NCI-H2107 (cell line): Measurements from ENCODE around the gene IL21R.

Experiments
- DNase-seq: peaks from one replicate; lab custom pipeline; 2025; lab: John Stamatoyannopoulos, UW

The IL21R gene

DNA sequence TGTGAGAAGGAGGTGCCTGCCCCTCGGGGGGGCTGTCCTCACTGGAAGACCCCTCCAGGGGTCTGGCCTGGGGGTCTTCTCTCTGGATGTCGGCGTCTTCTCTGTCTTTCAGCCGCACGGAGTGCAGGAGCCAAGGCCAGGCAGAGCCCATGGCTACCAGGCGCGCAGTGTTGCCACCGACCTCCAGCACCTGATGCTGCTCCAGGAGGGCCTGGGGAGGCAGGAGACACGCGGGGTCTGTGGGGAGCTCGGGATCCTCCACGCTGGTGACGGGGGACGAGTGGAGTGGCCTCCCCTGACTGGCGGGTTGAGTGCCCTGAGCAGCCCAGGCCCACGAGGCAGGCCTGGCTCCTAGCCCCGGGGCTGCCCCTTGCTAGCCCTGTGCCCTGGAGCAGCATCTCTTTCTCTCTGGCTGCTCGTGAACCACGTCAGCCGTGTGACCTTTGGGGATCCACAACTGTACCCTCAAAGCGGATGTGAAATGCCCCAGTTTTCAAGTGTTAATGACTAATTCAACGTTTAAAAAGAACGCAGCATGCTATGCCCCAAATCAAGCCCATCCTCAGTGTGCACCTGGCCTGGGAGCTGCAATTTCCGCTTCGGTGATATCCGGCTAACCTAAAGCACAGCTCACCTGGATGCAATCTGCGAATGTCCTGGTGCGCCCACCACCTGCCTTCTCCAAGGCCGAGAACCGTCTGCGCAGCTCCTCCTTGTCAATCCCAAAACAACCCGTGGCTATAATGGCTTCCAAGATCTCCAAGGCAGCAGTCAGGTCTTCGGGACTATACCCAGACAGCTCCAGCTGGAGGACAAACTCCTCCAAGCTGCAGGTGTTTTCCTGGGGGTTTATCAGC lies 62.9 kb downstream of the IL21R start:
- DNase-seq, result no peak

- DNase-seq, result no peak
Measured at GRCh38 chr16:27465483-27465879, 63.5 kb downstream of the IL21R start.

DNA sequence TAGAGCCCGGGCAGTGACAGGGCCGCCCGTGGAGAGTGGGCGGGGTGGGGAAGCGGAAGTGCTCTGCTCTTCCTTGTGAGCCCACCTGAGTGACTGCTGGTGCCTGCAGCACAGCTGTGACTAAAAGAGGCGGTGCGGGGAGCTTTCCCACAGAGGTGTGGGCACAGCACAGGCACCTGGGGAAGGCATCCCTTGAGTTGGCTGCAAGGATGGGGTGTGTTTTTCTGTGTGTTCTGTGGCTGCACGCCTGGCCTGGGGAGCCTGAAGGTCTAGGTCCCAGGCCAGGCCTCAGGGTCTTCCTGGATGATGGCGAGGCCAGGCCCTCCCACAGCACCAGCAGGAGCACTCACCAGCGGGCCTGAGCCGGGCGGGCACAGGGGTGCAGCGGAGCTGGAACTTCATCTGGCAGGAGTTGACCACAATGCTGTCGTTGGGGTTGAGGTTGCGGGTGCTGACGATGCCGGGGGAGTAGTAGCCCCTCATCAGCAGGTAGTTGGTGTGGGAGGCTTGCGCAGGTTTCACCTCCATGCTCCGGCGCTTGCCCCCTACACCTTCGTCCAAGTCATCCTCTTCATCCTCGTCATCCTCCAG lies 67.1 kb downstream of the IL21R start:
- no peak for DNase-seq

DNA sequence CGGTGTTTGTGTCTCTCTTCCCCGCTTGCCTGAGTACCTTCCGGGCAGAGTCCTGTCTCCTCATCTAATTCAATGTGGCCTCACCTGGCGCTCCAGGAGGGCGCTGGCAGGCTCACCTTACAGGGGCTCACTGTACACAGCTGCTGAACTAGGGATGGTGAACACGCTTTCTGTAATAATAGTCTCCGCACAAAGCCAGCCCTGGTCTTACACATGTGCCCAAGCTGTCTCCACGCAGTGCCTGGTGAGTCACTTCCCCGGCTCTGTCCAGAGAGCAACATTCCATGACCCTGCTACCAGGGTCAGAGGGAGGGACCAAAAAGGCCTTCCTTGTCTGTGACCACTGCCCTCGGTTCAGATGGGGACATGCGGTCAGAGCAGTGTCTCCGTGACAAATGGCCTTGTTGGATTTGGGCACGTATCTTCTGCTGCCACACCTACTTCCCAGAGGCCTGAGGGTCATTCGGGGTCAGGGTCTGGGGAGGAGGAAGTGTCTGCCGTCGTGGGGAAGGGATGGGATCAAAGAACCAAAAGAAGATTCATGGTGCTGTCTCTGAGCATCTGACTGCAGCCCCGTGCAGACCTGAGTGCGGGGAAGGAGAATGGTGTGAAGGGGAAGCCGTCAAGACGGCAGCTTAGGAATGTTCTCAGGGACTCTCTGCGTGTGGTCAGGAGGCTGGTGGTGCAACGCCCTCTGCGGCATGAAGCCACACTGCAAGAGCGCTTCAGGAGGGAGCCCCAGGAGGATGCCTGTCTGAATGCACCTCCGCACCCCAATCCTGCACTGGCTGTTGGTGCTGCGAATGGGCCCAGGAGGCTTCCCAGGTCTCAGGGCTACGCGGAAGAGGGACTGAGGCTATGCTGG lies 68.8 kb downstream of the IL21R start:
- no peak for DNase-seq

- DNase-seq, result no peak
Measured at GRCh38 chr16:27471661-27472060, 69.7 kb downstream of the IL21R start.

GRCh38 chr16:27472091-27473020 lies 70.4 kb downstream of the IL21R start:
- DNase-seq, result no peak

GRCh38 chr16:27473101-27473900 lies 71.3 kb downstream of the IL21R start:
- DNase-seq, result no peak

GRCh38 chr16:27474041-27474440 lies 72.1 kb downstream of the IL21R start:
- DNase-seq, result no peak

DNA sequence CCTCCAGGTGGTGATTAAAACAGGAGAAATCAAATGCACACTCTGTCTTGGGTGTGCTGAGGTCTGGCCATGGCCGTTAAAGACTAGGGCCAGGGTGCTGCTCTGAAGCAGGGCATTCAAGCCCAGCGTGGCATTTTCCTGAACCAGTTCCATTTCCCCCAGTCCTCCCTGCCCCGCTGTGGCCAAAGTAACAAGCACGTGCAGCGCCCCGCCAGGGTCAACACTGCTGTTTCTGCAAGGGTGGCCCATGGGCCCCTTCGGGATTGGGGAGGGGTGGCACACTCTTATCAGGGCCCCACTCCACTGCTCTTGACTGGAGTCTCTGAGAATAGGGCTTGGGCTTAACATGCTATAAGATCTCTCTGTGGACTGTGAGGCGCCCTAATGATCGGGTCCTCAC lies 72.9 kb downstream of the IL21R start:
- no peak for DNase-seq

GRCh38 chr16:27475561-27475960 lies 73.6 kb downstream of the IL21R start:
- no peak for DNase-seq

DNA sequence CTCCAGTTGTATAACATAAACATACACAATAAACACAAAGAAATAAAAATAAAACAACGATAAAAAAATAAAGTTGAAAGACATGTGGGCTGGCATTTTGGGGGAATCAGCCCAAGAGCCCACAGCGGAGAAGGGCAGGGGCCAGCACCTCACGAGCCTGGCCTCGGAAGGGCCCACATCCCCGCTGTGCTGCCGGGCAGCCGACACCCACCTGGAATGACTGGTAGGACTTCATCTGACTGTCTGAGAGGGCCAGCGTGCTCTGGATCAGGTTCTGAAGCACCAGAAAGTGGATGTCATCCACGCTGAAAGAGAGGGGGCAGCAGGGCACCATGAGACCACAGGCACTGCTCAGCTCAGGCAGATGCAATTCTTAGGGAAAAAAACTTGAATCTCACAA lies 74.3 kb downstream of the IL21R start:
- no peak for DNase-seq

- no peak for DNase-seq
Measured at GRCh38 chr16:27480761-27481160, 78.8 kb downstream of the IL21R start.

DNA sequence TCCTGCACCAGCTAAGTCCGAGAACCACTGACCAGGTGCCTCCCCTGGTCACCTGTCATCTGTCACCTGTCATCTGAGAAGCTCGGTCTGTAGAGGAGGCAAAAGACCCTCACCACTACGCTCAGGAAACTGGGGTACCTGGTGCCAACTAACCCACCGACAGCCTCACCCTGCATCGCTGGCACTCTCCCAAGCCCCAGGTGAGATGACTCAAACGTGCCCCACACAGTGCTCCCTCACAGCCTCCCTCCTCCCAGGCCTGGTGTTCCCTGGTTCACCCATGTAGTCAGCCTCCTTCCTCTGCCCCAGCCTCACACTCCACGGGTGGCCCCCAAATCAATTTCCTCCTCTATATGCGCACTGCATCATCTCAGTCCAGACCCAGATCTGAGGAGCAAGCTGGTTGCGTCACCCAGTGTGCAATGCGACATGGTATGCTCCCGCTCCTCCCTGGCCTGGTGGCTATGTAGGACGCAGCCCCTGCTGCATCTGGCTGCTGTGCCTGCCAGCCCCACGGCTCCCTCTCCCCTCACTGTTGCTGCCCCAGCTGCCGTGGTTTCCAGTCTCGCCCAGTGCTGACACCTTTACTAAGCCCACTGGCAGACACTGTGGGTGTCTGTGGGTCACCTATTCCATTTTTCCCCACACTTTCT lies 79.4 kb downstream of the IL21R start:
- DNase-seq, result no peak

DNA sequence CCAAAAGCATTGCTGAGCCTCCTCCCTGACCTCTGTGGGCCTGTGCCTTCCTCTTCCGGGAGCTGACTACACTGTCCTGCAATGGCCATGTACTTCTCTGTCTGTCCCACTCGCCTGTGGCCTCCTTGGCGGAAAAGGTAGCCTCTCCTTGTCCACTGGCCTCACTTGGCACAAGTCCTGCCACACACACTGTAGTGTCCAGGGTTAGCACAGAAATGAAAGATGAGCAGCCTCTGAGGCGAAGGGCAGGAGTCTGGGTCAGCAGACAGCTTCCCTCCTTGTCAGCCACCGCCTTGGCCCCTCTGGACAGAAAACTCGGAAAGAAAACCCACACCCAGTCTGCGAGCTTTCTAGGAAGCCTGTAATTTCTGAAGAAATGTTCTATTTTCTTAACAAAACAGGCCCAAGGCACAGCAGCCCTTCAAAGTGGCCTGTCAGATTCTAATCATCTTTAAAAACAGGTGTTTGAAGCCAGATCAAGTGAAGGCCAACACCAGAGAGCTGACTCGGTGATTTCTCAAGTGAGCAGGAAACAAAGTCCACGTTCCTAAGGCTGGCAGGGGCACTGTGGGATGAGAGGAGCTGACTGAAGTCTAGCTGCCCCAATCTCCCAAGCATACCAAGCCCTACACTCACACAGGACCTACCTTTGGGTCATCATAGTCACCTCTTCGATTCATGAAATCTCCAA lies 80.6 kb downstream of the IL21R start:
- DNase-seq, result no peak

GRCh38 chr16:27483088-27483437 lies 81.1 kb downstream of the IL21R start:
- no peak for DNase-seq

DNA sequence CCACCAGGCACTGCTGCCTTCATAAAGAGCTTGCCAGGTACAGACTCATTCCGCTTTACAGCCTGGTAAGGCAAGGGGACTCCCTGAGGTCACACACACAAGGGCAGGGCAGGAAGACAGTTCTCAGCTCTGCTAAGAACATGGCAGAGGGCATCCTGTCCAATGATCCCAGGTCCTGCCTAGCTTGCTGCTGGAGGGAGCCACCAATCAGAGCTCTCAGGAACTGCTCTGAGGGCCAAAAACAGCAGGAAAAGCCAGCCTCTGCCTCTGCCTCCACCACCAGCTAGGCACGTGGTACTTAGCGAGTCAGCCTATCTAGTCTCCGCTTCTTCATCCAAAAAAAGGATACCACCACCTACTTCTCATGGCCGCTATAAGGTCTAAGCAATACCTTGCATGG lies 81.7 kb downstream of the IL21R start:
- no peak for DNase-seq

DNA sequence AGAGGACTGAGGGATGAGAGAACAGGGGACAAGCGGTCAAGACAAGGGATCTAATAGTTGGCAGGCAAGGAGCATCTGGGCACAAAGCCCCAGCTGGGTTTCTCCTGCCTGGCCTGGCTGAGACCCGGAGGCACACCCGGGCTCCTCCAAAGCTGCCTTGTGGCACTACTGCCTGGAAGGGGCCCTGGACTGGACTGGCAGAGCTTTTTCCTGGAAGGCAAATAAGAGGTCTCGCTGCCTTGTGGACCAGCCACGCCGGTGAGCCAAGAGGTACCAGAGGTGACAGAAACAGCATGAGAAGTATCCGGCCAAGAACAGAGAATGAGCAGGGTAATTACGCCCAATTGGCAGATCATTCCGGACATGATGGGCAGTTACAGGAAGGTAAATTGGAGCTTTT lies 83.2 kb downstream of the IL21R start:
- DNase-seq, result no peak

- DNase-seq, result no peak
Measured at GRCh38 chr16:27485811-27486210, 83.8 kb downstream of the IL21R start.

GRCh38 chr16:27486344-27486743 lies 84.4 kb downstream of the IL21R start:
- DNase-seq, result no peak

GRCh38 chr16:27486760-27487159 lies 84.8 kb downstream of the IL21R start:
- DNase-seq, result no peak
